Measurements from ENCODE around the gene ZNF831. TPM values are rescaled to one million over a fixed set of nuclear protein-coding genes. Genes with fewer than 3 reads are reported as not detected.

The ZNF831 gene
- total RNA-seq, 2 experiments from 2014 or later: 10.9 to 11.9 TPM

DNA sequence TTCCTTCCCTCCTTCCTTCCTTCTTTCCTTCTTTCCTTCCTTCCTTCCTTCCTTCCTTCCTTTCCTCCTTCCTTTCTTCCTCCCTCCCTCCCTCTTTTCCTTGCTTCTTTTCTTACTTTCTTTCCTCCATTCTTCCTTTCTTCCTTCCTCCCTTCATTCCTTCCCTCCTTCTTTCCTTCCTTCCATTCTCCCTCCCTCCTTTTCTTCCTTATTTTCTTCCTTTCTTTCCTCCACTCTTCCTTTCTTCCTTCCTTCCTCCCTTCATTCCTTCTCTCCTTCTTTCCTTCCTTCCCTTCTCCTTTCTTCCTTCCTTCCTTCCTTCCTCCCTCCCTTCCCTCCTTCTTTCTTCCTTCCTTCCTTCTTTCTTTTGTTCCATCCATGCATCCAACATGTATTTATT, 101.7 kb downstream of the ZNF831 start:
- H3K9me3 Mint-ChIP-seq: no peaks in the 10 kb centered on the region
- peaks cover 13% of the 10 kb centered on the region for H3K4me1 Mint-ChIP-seq (ENCODE audit: low read depth)
- no peak for DNase-seq
- no peaks in the 10 kb centered on the region for H3K36me3 Mint-ChIP-seq (ENCODE audit: low read depth)
- POLR2A ChIA-PET: no interaction called here
- H3K27me3 Mint-ChIP-seq: no peaks in the 10 kb centered on the region
- CTCF ChIA-PET: no interaction called here
- no peak overlapping the region for H3K27ac Mint-ChIP-seq
- ATAC-seq: no peak
- no peak overlapping the region for H3K4me3 Mint-ChIP-seq
- TF ChIP-seq, protein P1, sequence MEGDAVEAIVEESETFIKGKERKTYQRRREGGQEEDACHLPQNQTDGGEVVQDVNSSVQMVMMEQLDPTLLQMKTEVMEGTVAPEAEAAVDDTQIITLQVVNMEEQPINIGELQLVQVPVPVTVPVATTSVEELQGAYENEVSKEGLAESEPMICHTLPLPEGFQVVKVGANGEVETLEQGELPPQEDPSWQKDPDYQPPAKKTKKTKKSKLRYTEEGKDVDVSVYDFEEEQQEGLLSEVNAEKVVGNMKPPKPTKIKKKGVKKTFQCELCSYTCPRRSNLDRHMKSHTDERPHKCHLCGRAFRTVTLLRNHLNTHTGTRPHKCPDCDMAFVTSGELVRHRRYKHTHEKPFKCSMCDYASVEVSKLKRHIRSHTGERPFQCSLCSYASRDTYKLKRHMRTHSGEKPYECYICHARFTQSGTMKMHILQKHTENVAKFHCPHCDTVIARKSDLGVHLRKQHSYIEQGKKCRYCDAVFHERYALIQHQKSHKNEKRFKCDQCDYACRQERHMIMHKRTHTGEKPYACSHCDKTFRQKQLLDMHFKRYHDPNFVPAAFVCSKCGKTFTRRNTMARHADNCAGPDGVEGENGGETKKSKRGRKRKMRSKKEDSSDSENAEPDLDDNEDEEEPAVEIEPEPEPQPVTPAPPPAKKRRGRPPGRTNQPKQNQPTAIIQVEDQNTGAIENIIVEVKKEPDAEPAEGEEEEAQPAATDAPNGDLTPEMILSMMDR (IDR thresholded peaks at IDR 0.05): no peak
- intact Hi-C loops (cut with micrococcal nuclease): no loop called here

DNA sequence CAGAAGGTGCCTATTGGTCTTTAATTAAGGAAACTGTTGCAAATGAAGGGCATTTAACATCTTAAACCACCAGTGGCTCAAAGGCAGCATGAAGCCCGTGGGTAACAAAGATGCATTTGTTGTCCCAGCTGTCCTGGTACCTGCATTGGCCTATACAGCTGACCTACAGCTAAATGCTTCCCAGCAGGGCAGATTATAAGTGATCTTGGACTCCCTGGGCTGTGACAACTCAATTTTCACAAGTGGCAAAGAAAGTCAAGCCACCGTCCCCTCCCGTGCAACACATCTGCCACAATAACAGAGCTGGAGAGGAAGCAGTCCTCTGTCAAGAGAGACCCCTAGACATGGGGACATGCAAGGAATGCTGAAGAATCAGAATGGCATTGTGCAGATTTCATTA, 105.2 kb downstream of the ZNF831 start:
- no peak overlapping the region for H3K4me3 Mint-ChIP-seq
- H3K27ac Mint-ChIP-seq: no peak overlapping the region
- TF ChIP-seq, protein P1 (IDR thresholded peaks at IDR 0.05): no peak
- CTCF ChIA-PET: interaction anchor here (1.0 to 1.9 kb wide), 4 partner anchors 13 to 181 kb away, joined by 3 to 4 read pairs (median 3); no protein-coding TSS in a partner anchor
- no peaks in the 10 kb centered on the region for H3K27me3 Mint-ChIP-seq
- ATAC-seq (peak; percentile 24), DNase-seq (no peak)
- peaks cover 21% of the 10 kb centered on the region for H3K4me1 Mint-ChIP-seq (ENCODE audit: low read depth)
- intact Hi-C loops (cut with micrococcal nuclease): no loop called here
- no peaks in the 10 kb centered on the region for H3K9me3 Mint-ChIP-seq
- POLR2A ChIA-PET: no interaction called here
- H3K36me3 Mint-ChIP-seq (ENCODE audit: low read depth): no peaks in the 10 kb centered on the region

DNA sequence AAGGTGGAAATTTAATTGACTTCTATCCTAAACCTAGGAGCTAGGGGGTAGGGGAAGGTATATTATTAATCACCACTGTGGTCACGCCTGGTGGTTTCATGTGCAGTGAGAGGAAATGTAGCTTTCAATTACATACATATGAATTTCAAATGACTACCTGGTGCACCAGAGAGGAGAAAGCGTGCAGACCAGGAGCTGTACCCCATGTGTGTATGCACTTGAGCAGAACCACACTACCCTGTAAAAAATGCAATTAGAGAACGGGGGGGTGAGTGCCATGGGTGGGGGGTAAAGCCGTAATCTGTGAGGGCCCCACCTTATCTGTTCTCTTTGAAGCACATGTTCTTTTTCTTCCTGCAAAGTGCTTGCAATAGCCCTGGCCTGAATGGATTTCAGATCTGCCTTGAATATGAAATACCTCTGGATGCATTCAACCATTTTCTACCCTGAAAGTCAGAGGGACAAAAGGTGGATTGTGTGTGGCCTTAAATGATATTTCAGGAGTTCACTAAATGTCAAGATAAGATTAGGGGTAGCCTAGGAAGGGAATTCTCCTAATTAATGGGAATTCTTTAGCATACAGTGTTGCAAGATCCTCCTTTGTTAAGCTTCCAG, 105.9 kb downstream of the ZNF831 start:
- H3K27ac Mint-ChIP-seq: no peak overlapping the region
- no peak overlapping the region for H3K4me3 Mint-ChIP-seq
- no peaks in the 10 kb centered on the region for H3K36me3 Mint-ChIP-seq (ENCODE audit: low read depth)
- ATAC-seq (peak; percentile 82), DNase-seq (peak; percentile 64)
- peaks cover 27% of the 10 kb centered on the region for H3K4me1 Mint-ChIP-seq (ENCODE audit: low read depth)
- TF ChIP-seq, protein P1 (IDR thresholded peaks at IDR 0.05): no peak
- no peaks in the 10 kb centered on the region for H3K27me3 Mint-ChIP-seq
- intact Hi-C loops (cut with micrococcal nuclease): no loop called here
- CTCF ChIA-PET: interaction anchor here (0.9 to 1.9 kb wide), 5 partner anchors 14 to 181 kb away, joined by 3 to 4 read pairs (median 3); no protein-coding TSS in a partner anchor
- POLR2A ChIA-PET: no interaction called here
- no peaks in the 10 kb centered on the region for H3K9me3 Mint-ChIP-seq

DNA sequence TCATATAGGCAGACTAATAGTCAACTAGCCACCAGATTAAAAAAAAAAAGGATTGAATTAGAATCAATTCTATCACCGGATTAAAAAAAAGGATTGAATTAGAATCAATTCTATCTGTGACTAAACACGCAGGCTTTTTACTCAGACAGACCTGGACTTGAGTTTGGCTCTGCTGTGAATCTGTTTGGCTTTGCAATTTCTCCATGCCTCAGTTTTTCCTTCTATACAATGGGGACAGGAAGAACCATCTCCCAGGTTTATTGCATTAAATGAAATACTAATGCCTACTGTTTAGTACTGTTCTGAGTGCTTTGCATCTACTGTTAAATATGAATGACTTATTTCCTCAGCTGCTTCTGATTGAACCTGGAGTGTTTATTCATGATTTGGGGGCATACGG, 106.8 kb downstream of the ZNF831 start:
- TF ChIP-seq, protein P1 (IDR thresholded peaks at IDR 0.05): no peak
- ATAC-seq: no peak
- Mint-ChIP-seq H3K9me3 (no peaks in the 10 kb centered on the region), H3K27ac (no peak overlapping the region), H3K36me3 (ENCODE audit: low read depth) (no peaks in the 10 kb centered on the region), H3K4me1 (ENCODE audit: low read depth) (peaks cover 30% of the 10 kb centered on the region), H3K27me3 (no peaks in the 10 kb centered on the region), H3K4me3 (no peak overlapping the region)
- intact Hi-C loops (cut with micrococcal nuclease): no loop called here
- no peak for DNase-seq
- ChIA-PET CTCF (interaction anchor here (0.9 kb wide), 2 partner anchors 78 to 128 kb away, joined by 3 read pairs; no protein-coding TSS in a partner anchor), POLR2A (interaction anchor here (0.6 kb wide), 1 partner anchor 8 kb away, joined by 3 read pairs; no protein-coding TSS in a partner anchor)

DNA sequence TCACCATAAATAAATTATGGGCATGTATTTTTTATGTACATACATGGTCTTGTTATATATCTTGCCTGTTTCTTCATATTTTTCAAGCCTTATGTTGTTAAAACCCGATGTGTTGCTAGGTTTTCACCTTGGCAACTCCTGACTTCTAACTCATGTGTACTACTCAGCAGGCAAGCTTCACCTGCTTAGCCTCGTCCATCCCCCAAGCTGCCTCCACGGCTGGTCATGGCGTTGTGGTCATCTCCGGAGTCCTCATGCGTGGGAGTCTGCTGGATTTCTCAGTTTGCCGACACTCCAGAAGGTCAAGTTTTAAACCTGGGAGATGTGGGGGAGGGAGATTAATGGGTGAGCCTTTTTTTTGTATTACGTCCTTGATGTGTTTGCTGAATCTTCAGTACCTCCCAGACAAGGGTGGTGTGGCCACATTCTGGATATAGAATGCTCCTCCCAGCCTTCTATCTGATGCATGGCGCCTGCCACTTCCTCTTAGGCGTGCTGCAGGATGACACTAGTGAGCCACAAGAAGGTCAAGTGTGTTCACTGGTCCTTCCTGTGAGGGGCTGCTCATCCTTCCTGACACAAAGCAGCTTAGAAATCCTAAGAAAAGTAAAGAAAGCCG, 110.2 kb downstream of the ZNF831 start:
- Mint-ChIP-seq H3K27me3 (no peaks in the 10 kb centered on the region), H3K4me1 (ENCODE audit: low read depth) (peaks cover 30% of the 10 kb centered on the region), H3K4me3 (no peak overlapping the region), H3K9me3 (no peaks in the 10 kb centered on the region), H3K27ac (peak overlapping the region; percentile 18), H3K36me3 (ENCODE audit: low read depth) (no peaks in the 10 kb centered on the region)
- intact Hi-C loops (cut with micrococcal nuclease): no loop called here
- TF ChIP-seq, protein P1 (IDR thresholded peaks at IDR 0.05): no peak
- ATAC-seq: peak; percentile 55
- CTCF ChIA-PET: no interaction called here
- DNase-seq: peak; percentile 12
- POLR2A ChIA-PET: no interaction called here
